Amygdala (tissue), 56 donors: ENCODE data around the gene CSAG3.

Experiments
- DNase-seq, 56 donors: peaks; one replicate each; lab custom pipeline; 2025; lab: John Stamatoyannopoulos, UW

Gene CSAG3

DNA sequence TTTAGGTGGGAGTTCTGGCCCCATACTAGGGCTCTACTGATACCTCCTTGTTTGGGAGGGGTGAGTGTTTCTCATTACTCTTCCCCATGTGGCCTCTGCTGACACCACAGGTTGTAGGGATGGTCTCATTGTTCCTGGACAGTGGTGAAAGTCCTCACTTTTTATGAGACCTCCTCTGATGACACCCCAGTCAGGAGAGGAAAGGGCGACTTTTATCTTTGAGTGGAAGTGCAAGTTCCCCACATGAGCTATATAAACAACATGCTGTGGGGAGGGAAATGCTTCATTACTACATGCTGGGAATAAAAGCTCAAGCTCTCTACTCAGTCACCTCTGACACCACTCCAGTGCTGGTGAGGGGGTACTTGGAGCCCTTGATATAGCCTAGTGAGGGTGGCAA, 39.9 kb downstream of the CSAG3 start:
- DNase-seq, result no peak

DNA sequence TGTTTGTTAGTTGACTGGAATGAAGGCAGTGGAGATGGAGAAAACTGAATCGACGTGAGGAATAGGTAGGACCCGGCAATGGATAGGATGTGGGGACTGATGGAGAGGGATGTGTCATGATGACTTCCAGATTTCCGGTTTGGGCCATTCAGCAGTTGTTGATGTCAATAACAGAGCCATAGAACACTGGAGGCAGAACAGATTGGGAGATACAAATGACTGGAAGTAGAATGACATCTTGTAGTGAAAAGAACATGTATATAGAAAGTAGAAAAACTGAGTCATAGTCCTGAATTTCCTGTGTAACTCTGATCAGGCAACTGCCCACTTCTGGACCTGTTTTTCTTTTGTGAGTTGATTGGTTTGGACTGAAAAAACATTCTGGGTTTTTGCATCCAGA, 47.0 kb downstream of the CSAG3 start:
- no peak for DNase-seq
